Measurements from ENCODE around the gene QSOX2.

The QSOX2 gene

DNA sequence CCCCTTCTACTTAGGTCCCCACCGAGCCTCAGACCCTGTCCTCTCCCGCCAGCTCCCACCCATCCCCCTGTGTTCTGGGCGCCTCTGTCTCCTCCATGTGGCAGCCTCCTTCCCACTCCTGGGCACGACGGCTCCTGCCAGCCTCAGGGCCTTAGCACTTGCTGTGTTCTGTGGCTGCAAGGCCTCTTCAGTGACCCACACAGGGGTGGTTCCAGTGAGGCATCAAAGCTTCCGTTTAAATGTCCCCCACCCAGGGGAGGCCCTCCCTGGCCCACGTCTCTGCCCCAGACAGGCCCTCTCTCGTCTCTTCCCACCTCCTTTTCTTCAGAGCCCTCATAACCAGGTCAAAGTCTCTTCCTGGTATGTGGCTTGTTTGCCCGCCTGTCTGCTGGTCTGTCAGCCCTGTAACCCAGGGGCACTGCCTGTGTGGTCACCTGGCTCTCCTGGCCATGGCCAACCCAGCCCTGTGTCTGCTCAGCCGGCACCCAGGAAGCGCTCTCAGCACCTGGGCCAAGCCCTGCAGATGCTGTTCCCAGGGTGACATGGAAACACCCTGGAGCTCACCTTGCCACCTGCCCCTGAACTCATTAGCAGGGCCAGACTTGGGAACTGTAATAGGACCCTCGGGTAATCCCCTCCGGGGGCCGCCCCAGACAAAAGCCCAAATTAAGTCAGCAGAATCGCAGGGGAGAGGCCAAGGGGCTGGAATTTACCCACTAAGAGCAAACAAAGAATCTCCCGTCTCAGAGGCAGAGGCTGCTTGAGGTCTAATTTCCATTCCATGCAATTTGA, 74.4 kb downstream of the QSOX2 start:
- DNase-seq = peak; percentile 96

DNA sequence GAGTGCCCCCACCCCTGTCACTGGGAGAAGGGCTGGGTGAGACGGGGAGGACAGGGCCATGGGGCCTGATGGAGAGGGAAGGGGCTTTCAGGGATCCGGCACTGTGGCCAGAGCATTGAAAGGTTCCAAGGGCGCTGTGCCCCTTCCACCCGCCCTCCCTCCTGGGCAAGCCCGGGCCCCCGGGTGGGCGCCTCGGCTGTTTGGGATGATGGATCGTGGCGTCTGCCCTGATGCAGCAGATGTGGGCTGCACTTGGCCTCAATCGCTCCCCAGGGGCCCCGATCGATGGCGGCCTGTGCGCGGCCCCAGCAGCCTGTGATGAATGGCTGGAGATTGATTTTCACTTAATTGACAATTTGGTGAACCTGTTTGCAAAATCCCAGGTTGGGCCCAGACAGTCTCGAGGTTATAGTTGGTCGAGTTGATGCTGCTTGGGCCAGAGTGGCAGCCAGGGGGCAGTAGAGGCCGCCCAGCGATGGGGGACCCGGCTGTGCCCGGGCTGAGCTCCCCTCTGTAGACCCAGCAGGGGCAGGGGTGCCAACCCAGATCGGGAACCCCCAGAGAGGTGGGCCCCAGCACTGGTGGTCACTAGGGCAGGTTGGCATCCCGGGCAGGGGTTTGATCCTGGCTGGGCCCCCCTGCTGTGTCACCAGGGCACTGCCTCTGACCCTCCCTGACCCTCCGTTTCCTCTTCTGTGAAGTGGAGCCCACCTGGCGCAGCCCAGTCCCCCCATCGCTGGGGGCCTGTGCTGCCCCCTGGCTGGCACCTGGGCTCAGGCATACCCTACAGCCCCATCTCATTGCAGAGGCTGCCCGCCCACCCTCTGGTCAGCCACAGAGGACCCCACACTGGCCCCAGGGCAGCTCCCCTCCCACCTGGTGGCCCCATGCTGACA, 75.4 kb downstream of the QSOX2 start:
- DNase-seq = no peak

DNA sequence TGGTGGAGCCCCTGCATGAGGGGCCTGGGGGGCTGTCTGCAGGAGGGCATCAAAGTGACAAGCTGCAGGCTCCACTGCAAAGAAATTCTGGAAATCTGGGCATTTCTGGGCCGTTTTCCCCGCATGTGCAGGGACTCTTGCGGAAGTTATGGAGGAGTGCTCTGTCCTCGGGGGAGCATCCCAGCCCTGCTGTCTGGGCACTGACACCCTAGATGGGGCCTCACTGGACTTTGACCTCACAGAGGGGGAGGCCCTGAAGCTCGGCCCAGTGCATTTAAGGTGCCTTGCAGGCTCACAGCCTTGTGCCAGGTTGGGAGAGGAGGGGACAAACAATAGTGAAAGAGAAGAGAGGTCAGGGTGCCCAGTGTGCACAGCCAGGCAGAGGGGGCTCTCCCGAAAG, 76.1 kb downstream of the QSOX2 start:
- DNase-seq = no peak

DNA sequence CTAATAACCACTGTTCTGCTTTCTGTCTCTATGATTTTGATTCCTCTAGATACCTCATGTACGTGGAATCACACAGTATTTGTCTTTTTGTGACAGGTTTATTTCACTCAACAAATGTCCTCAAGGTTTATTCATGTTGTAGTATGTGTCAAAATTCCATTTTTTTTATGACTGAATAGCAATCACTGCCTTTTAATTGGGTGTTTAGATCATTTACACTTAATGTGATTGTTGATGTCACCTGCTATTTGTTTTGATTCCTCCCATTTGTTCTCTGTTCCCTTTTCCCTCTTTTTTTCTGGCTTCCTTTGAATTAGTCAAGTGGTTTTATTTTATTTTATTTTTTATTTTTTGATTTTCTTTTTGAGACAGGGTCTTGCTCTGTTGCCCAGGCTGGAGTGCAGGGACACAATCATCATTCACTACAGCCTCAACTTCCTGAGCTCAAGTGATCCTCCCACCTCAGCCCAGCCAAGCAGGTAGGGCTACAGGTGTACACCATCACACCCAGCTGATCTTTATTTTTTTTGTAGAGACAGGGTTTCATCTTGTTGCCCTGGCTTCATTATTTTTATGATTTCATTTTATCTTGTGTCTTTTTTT, 82.3 kb downstream of the QSOX2 start:
- no peak for DNase-seq

DNA sequence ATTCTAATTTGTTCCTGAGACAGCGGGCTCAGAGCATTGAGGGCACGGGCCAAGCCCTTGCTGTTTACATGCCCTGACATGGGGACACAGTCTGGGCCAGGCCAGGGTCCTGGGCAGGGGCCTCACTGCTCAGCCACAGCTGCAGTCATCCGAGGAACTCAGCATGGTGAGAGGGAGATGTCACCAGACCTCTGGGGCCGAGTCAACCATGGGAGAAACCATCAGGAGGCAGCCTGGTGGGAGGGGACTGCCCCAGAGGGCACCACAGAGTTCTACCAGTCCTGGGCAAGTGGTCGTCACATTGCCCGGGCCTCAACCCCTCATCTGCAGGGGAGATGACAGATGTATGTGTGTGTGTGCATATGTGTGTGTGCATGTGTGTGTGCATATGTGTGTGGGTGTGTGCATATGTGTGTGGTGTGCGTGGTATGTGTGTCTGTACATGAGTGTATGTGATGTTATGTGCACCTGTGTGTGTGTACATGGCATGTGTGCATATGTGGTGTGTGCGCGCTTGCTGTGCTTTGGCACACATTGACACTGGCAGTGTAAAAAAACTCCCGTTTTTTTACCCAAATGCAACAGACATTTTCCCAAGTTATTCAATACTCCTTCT, 84.5 kb downstream of the QSOX2 start:
- no peak for DNase-seq

DNA sequence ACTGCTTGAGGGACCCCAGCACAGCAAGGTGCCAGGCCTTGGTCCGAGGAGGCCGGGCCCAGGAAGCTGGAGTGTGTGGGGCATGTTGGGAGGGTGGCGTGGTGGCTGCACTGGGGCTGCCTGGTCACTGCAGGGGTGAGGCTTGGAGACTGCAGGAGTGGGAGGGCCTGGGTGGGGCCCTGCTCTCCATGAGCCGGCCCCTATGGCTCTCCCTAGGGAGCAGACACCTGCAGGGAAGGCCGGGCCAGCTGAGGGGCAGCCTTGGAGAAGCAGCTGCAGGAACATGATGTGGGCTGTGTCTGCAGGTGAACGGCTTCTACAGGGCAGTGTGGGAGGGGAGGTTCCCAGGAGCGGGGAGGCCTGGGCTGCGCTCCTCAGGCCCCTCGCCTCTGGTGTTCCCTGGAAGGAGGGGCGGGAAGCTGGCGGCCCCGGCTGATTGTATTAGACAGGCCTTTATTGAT, 85.2 kb downstream of the QSOX2 start:
- DNase-seq = no peak

DNA sequence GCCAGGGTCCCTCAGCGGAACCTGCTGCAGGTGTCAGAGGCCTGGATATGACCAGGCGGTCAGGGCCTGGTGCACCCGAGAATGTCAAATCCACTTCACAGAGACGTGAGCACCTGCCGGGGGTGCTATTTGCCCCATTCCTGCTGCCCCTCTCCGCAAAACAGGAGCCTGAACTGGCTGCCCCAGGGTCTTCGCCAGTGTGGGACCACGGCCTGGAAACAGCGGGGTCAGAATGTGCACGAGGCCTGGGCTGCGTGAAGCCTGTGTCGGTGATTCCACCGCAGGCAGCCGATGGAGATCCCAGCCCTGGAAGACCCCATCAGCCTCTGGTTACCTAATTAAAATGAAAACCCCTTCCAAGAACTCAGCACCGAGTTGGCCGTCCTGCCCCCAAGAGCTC, 85.8 kb downstream of the QSOX2 start:
- no peak for DNase-seq

DNA sequence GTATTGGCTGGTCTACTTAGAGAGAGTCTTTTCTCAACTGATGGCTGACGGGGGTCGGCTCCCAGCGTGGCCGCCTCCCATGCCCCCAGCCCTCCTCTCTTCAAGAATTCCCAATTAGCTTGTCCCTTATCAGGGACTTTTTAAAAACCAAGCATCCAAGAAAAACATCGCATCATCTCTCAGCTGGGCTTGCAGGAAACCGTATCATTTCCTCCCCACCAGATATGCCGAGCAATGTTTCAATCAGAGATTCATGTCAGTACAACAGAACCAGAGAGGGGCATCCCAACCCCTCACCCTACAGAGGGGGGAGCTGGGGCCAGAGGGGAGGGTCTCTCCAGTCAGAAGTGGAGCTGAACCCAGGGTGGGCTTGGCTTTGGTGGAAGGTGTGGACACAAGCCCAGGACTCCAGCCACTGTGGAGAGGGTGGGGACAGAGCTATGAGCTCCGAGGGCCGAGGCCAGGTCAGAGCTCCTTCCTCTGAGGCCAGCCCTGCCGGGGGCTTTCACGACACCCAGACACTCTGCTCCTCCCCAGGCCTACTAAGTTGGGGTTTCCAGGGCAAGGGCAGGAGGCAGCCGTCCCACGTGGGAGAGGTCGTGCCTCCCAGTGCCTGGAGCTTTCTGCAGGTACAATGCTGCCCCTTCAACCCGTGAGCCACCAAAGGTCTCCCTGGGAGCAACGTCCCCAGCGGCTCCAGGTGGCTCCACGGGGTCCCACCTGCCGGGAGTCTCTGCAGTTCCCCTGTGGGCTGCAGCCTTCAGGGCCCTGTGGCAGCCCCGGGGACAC, 87.9 kb downstream of the QSOX2 start:
- no peak for DNase-seq
